Measurements from ENCODE around the gene DLAT.

Gene DLAT

DNA sequence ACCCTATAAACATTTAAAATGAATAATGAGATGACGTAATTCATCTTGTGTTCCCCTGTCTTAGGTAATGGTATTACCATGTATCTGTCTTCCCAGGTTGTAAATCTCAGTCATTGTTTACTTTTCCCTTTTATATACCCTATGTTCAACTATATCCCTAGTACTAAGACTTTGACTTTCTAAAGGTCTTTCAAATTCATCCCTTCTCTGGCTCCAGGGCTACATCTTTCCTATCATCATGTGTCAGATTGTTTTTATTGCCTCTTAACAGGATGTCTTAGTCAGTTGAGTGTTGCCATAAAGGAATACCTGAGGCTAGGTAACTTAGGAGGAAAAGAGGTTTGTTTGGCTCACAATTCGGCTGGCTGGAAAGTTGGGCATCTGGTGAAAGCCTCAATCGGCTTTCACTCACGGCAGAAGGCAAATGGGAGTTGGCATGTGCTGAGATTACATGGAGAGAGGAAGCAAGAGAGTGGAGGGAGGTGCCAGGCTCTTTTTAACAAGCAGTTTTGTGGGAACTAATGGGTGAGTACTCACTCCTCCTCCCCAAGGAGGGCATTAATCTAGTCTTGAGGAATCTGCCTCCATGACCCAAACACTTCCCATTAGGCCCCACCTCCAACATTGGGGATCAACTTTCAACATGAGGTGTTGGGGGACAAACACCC is 11.6 kb upstream of the DLAT start:
- TF ChIP-seq, protein P1, sequence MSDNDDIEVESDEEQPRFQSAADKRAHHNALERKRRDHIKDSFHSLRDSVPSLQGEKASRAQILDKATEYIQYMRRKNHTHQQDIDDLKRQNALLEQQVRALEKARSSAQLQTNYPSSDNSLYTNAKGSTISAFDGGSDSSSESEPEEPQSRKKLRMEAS (IDR thresholded peaks at IDR 0.05; ENCODE audit: low read depth, low read length) = no peak
- TF ChIP-seq POLR2A (IDR thresholded peaks at IDR 0.05; ENCODE audit: extremely low read depth, insufficient read length) (no peak), MYC (IDR thresholded peaks at IDR 0.05; ENCODE audit: low read depth, low read length) (no peak)
- TF ChIP-seq, protein P2, sequence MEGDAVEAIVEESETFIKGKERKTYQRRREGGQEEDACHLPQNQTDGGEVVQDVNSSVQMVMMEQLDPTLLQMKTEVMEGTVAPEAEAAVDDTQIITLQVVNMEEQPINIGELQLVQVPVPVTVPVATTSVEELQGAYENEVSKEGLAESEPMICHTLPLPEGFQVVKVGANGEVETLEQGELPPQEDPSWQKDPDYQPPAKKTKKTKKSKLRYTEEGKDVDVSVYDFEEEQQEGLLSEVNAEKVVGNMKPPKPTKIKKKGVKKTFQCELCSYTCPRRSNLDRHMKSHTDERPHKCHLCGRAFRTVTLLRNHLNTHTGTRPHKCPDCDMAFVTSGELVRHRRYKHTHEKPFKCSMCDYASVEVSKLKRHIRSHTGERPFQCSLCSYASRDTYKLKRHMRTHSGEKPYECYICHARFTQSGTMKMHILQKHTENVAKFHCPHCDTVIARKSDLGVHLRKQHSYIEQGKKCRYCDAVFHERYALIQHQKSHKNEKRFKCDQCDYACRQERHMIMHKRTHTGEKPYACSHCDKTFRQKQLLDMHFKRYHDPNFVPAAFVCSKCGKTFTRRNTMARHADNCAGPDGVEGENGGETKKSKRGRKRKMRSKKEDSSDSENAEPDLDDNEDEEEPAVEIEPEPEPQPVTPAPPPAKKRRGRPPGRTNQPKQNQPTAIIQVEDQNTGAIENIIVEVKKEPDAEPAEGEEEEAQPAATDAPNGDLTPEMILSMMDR (IDR thresholded peaks at IDR 0.05; ENCODE audit: low read depth, low read length) = no peak
- DNase-seq (ENCODE audit: low read depth) = no peak
- no peak overlapping the region for H3K4me3 ChIP-seq (ENCODE audit: low read depth, low read length)

DNA sequence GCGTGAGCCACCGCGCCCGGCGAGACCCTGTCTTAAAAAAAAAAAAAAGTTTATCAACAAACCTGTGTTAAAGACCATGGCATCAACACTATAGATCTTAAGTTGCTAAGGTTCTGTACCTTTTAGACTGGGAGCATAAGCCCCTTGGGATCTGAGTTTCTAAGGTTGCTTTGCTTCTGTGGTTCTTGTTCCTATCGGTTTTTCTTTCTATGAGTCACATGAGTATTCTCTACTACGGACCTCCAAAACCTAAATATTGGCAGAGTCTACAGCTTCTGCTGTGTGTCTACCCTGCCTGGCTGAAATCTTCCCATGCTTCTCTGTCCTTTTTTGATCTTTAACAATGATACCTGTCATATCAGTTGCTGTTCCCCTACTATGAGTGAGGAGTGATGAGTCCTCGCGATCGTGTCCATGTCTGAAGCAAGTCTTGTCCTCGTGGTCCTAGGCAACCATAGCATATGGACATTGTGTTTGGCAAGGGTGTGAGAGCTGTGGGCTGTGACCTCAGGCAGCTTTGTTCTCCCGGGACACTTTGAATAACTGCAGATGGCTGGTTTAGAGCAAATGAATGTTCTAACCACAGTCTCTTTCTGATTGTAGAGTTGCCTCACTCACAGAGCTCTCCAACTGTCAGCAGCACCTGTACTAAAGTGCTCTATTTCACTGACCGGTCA is 9.0 kb upstream of the DLAT start:
- TF ChIP-seq POLR2A (IDR thresholded peaks at IDR 0.05; ENCODE audit: extremely low read depth, insufficient read length) = no peak
- TF ChIP-seq, protein P1 (IDR thresholded peaks at IDR 0.05; ENCODE audit: low read depth, low read length) = peak; percentile 90
- TF ChIP-seq, protein P2 (IDR thresholded peaks at IDR 0.05; ENCODE audit: low read depth, low read length) = no peak
- peak; percentile 69 for TF ChIP-seq MYC (IDR thresholded peaks at IDR 0.05; ENCODE audit: low read depth, low read length)
- peak overlapping the region; percentile 23 for H3K4me3 ChIP-seq (ENCODE audit: low read depth, low read length)
- peak; percentile 80 for DNase-seq (ENCODE audit: low read depth)

DNA sequence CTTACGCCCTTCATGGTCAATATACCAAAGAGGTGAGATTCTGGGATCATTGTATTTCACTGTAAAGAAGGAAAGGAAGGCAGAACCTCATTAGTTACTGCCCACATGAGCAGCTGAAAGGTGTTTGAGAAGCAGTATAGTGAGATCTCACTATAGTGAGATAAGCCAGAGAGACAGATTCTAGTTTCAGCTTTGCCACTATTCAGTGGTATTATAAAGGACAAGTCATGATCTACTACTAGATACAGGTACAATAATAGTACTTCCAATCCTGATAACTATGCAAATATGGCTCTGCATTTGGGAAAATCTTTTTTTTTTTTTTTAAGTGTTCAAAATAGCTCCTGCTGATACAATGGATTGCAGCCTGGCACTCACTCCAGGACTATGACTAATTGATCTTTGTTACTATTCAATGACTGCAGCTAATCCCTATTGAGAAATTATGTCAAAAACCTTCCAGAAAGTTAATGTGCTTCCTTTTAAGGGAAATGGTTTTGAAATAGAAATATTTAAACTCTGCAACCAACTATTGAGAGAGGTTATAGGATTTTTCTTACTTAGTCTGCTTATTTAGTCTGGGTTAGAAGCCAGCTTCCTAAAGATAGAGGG is 8.3 kb upstream of the DLAT start:
- H3K4me3 ChIP-seq (ENCODE audit: low read depth, low read length) = peak overlapping the region; percentile 23
- DNase-seq (ENCODE audit: low read depth) = peak; percentile 23
- TF ChIP-seq, protein P1 (IDR thresholded peaks at IDR 0.05; ENCODE audit: low read depth, low read length) = no peak
- TF ChIP-seq MYC (IDR thresholded peaks at IDR 0.05; ENCODE audit: low read depth, low read length) = no peak
- TF ChIP-seq, protein P2 (IDR thresholded peaks at IDR 0.05; ENCODE audit: low read depth, low read length) = no peak

DNA sequence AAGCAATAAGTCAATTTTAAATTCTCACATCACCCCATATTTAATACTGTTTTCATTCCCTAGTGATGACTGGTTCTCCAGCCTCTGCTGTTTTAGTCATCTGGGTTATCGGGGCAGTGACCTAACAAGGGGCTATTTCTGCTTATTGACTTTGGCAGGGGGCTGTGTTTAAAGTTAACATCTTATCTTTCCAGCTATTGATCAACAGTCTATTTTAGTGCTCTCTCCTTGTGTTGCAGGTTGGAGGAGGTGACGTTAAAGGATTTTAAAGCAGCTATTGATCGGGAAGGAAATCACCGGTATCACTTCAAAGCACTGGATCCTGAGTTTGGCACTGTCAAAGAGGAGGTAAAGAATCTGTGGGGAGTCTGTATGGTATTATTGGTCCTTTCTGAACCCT is 7.7 kb upstream of the DLAT start:
- DNase-seq (ENCODE audit: low read depth) = no peak
- no peak overlapping the region for H3K4me3 ChIP-seq (ENCODE audit: low read depth, low read length)
- TF ChIP-seq, protein P2 (IDR thresholded peaks at IDR 0.05; ENCODE audit: low read depth, low read length) = no peak
- TF ChIP-seq MYC (IDR thresholded peaks at IDR 0.05; ENCODE audit: low read depth, low read length) (no peak), POLR2A (IDR thresholded peaks at IDR 0.05; ENCODE audit: extremely low read depth, insufficient read length) (no peak)
- TF ChIP-seq, protein P1 (IDR thresholded peaks at IDR 0.05; ENCODE audit: low read depth, low read length) = no peak

DNA sequence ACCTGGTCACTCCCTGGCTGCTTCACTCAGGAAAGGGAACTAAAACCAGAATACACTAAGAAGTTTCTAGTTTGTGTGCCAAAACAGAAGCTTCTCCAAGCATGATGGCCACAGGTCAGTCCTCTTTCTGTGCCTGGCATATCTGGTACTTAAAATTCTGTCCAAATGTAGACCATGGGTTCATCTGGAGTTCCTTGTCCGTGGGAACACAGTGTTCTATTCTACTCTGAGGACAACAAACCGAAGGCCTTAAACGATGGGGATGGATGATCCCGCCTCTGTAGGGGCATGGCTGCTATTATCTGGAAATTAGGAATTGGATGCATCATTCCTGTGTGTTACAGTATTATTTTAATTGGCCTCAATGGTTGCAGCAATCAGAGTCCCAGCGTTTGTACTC is 6.1 kb upstream of the DLAT start:
- TF ChIP-seq, protein P1 (IDR thresholded peaks at IDR 0.05; ENCODE audit: low read depth, low read length) = no peak
- no peak for TF ChIP-seq POLR2A (IDR thresholded peaks at IDR 0.05; ENCODE audit: extremely low read depth, insufficient read length)
- TF ChIP-seq, protein P2 (IDR thresholded peaks at IDR 0.05; ENCODE audit: low read depth, low read length) = no peak
- no peak for TF ChIP-seq MYC (IDR thresholded peaks at IDR 0.05; ENCODE audit: low read depth, low read length)
- no peak for DNase-seq (ENCODE audit: low read depth)
- H3K4me3 ChIP-seq (ENCODE audit: low read depth, low read length) = no peak overlapping the region
